Mucosa of descending colon (tissue), 3 donors: Measurements from ENCODE around the gene POU6F2. TPM values are rescaled to one million over a fixed set of nuclear protein-coding genes. Genes with fewer than 3 reads are reported as not detected.

Source experiments
- ATAC-seq: fragments of 200-7000 bp; cut with Tn5 transposase; one replicate; pipeline ENCODE4 v1.9.1; 2020; ENCODE audit warnings: mild to moderate bottlenecking, moderate library complexity
- DNase-seq, 3 donors: peaks; one replicate each; pipeline ENCODE4 v3.0.0-alpha.2; 2020
- H3K36me3 ChIP-seq: fragments of 200-600 bp; one replicate; pipeline ENCODE4 v1.8.0; 2021; ENCODE audit warnings: low read depth, mild to moderate bottlenecking
- H3K4me1 ChIP-seq: fragments of 200-600 bp; one replicate; pipeline ENCODE4 v1.8.0; 2021; ENCODE audit warnings: low read depth, mild to moderate bottlenecking
- H3K4me3 ChIP-seq: fragments of 200-600 bp; one replicate; pipeline ENCODE4 v1.8.0; 2021; ENCODE audit warnings: mild to moderate bottlenecking
- H3K9me3 ChIP-seq: fragments of 200-600 bp; one replicate; pipeline ENCODE4 v1.8.0; 2021; ENCODE audit warnings: mild to moderate bottlenecking
- intact Hi-C, 2 donors: fragments of 100-400 bp; cut with DNase I in 1 of 2; cut with micrococcal nuclease in 1 of 2; formaldehyde crosslinking; loops; one replicate each; pipeline versions ENCODE4 v1.11.0 to v1.11.1; 2022; cut with DNase I, micrococcal nuclease
- total RNA-seq, 3 donors: library from RNA; stranded (reverse); fragmentation: NEBNext Ultra II Directional in 2 of 3; extraction: Animal tissue kit (Norgen Biotek cat#: 25700) in 2 of 3; gene quantifications; one replicate each; pipeline versions ENCODE4 v1.2.1 to v1.2.4, GENCODE V29; 2021 to 2023
- TF ChIP-seq, protein P1 (sequence below): fragments of 200-600 bp; IDR thresholded peaks from one replicate; pipeline ENCODE4 v1.8.0; 2022; ENCODE audit warnings: antibody characterized with exemption, mild to moderate bottlenecking
- donor health status: DM: no; HTN: no; CAD: no; lungs with moderate emphysema.
- donor health status: DM: no; HTN: no; CAD: no.
- donor health status: DM: no; HTN: yes; CAD: no.

POU6F2 gene
- total RNA-seq, 3 donors from 2014 or later, result 0.90 TPM; not detected in 2

DNA sequence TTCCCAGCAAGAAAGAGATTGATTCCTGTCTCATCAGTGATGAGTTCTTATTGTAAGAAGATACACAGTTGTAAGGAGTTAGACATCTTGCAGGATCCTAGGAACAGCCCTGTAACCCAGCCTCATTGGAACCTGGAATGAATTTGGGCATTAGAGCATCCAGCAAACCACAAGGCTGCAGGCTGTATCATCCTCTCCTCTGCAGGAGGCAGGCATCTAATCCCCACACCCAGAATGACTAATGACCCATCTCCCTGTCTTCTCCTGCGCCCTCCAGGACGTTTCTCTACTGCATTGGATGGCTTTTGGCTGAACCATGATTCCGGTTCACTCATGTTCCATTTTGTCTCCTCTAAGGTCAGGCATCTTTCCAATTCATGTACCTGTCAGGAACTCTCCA lies 233.9 kb downstream of the POU6F2 start:
- no peaks in the 10 kb centered on the region for H3K36me3 ChIP-seq
- no peaks in the 10 kb centered on the region for H3K9me3 ChIP-seq
- intact Hi-C loops, result no loop called here
- DNase-seq (no peak), ATAC-seq (no peak)
- no peaks in the 10 kb centered on the region for H3K4me1 ChIP-seq
- TF ChIP-seq, protein P1, sequence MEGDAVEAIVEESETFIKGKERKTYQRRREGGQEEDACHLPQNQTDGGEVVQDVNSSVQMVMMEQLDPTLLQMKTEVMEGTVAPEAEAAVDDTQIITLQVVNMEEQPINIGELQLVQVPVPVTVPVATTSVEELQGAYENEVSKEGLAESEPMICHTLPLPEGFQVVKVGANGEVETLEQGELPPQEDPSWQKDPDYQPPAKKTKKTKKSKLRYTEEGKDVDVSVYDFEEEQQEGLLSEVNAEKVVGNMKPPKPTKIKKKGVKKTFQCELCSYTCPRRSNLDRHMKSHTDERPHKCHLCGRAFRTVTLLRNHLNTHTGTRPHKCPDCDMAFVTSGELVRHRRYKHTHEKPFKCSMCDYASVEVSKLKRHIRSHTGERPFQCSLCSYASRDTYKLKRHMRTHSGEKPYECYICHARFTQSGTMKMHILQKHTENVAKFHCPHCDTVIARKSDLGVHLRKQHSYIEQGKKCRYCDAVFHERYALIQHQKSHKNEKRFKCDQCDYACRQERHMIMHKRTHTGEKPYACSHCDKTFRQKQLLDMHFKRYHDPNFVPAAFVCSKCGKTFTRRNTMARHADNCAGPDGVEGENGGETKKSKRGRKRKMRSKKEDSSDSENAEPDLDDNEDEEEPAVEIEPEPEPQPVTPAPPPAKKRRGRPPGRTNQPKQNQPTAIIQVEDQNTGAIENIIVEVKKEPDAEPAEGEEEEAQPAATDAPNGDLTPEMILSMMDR, result no peak
- no peak overlapping the region for H3K4me3 ChIP-seq

DNA sequence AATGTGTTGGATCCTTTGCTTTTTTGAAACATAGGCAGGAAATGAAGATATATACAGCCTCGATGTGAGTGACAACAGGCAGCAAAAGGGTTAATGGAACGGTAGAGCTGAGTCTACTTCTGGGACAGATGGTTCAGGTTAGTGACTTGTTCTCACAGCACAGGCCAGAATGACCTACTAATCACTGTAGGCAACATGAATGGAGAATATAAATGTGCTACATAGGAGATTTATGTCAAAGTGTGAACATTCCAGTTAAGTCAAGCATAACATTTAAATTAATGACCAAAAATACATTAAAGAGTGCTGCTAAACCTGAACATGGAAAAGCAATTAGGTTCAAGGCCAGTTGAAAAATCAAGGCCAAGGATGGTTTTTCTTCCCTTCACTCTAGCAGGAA lies 235.2 kb downstream of the POU6F2 start:
- TF ChIP-seq, protein P1, result no peak
- DNase-seq (no peak), ATAC-seq (no peak)
- Histone ChIP-seq H3K4me1 (no peaks in the 10 kb centered on the region), H3K9me3 (no peaks in the 10 kb centered on the region), H3K36me3 (no peaks in the 10 kb centered on the region), H3K4me3 (no peak overlapping the region)
- intact Hi-C loops, result no loop called here

DNA sequence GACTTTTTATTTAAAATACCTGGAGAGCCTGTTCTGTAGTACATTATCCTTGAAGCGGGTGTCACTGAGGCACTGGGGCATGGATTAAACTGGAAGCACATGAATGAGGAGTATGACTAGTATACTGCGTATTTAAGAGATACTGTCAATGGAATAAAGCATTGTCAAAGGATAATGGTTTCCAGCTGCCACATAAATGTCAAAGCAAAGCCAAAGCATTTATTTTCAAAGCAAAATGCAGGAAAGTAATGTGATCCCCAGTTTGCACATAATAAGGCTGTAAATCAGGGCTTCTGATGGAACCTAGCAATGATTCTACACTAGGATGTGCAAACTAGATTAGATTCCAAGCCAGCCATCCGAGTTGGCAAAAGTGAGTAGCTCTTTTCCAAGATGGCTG lies 240.1 kb downstream of the POU6F2 start:
- no peak for DNase-seq
- no peaks in the 10 kb centered on the region for H3K9me3 ChIP-seq
- no peak for ATAC-seq
- H3K4me3 ChIP-seq, result no peak overlapping the region
- TF ChIP-seq, protein P1, result no peak
- H3K4me1 ChIP-seq, result no peaks in the 10 kb centered on the region
- intact Hi-C loops, result no loop called here
- H3K36me3 ChIP-seq, result no peaks in the 10 kb centered on the region

DNA sequence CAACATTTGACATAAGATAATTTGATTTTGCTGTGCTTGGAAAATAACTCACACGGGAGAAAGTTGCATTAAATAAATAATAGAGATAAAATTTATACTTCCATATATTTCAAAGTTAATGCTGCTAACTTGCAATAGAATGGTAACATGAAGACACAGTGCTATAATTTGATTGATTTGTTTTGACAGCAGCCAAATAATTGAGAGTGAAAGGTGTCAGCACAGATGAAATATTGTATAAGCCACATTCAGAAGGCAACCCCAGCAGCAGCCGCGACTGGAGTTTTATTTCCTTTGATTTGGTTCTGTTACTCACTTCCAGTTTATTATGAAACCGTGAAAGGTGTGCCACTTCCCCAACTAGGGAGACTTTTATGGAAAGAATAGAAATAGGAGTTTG lies 242.2 kb downstream of the POU6F2 start:
- intact Hi-C loops, result no loop called here
- no peak for ATAC-seq
- no peaks in the 10 kb centered on the region for H3K9me3 ChIP-seq
- H3K4me3 ChIP-seq, result no peak overlapping the region
- no peak for DNase-seq
- no peaks in the 10 kb centered on the region for H3K36me3 ChIP-seq
- H3K4me1 ChIP-seq, result no peaks in the 10 kb centered on the region
- TF ChIP-seq, protein P1, result no peak

DNA sequence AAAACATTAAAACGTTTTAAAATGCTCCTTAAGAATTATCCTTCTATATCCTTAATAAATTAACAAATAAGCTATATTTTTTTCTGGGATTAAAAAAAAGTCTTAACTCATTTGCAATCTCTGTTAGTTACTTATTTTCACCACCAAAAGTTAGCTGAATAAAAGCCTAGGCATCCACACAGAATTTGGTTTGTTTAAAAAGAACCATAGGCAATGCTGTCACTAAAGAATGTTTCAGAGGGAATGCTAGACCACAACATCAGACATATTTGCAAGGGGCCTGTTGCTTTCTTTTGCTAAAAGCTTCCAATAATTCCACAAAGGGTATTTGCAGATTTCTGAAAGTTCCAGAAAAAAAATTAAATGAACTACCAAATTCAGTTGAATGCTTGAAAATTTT lies 244.2 kb downstream of the POU6F2 start:
- TF ChIP-seq, protein P1, result no peak
- Histone ChIP-seq H3K36me3 (no peaks in the 10 kb centered on the region), H3K4me3 (no peak overlapping the region), H3K4me1 (no peaks in the 10 kb centered on the region), H3K9me3 (no peaks in the 10 kb centered on the region)
- intact Hi-C loops, result no loop called here
- no peak for ATAC-seq
- DNase-seq, result no peak

DNA sequence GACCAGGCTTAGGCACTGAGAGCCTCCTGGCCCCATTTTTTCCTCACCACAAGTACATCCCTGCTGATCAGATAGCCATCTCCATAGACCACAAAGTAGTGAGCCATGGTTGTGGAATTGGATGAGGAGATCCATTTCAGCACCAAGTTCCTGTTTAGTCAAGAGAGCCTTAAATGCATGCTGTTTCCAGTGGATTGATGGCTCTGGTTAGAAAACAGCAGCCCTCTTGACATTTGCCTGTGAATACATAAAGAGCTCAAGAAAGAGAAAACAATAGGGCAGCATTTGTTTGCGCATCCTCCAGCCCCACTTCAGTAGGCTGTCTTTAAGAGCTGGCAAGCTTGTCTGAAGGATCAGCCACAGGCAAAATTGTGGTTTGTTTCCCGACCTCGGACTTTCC lies 251.2 kb downstream of the POU6F2 start:
- intact Hi-C loops, result no loop called here
- no peaks in the 10 kb centered on the region for H3K4me1 ChIP-seq
- no peaks in the 10 kb centered on the region for H3K9me3 ChIP-seq
- no peaks in the 10 kb centered on the region for H3K36me3 ChIP-seq
- no peak overlapping the region for H3K4me3 ChIP-seq
- no peak for ATAC-seq
- DNase-seq, result no peak
- TF ChIP-seq, protein P1, result no peak
